ENCODE data around the gene DAPK2.

DNA sequence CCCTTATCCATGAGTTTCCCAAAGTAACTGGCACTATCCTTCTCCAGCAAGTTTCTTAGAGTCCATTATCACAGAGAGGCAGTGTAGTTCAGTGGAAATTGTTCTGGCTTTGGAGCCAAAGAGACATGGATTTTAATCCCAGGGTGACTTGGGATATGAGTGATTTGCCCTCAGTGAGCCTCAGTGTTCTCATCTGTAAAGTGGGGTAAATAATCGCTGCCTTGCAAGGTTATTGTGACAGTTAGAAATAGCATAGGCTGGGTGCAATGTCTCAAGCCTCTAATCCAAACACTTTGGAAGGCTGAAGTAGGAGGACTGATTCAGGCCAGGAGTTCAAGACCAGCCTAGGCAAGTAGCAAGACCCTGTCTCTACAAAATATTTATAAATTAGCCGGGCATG is 30.0 kb downstream of the DAPK2 start:
- TF ChIP-seq FOS (IDR thresholded peaks at IDR 0.05; ENCODE audit: low read depth, low read length) (no peak), RCOR1 (IDR thresholded peaks at IDR 0.05; ENCODE audit: insufficient replicate concordance, low read length) (no peak), MXI1 (IDR thresholded peaks at IDR 0.05; ENCODE audit: borderline replicate concordance, low read depth, low read length) (no peak), POLR2A (IDR thresholded peaks at IDR 0.05; ENCODE audit: low read depth, low read length) (no peak), CHD1 (IDR thresholded peaks at IDR 0.05; ENCODE audit: low read depth, low read length) (no peak), SMC3 (IDR thresholded peaks at IDR 0.05; ENCODE audit: low read depth, low read length) (no peak), RAD21 (IDR thresholded peaks at IDR 0.05; ENCODE audit: low read length) (no peak)
- TF ChIP-seq, protein P1, sequence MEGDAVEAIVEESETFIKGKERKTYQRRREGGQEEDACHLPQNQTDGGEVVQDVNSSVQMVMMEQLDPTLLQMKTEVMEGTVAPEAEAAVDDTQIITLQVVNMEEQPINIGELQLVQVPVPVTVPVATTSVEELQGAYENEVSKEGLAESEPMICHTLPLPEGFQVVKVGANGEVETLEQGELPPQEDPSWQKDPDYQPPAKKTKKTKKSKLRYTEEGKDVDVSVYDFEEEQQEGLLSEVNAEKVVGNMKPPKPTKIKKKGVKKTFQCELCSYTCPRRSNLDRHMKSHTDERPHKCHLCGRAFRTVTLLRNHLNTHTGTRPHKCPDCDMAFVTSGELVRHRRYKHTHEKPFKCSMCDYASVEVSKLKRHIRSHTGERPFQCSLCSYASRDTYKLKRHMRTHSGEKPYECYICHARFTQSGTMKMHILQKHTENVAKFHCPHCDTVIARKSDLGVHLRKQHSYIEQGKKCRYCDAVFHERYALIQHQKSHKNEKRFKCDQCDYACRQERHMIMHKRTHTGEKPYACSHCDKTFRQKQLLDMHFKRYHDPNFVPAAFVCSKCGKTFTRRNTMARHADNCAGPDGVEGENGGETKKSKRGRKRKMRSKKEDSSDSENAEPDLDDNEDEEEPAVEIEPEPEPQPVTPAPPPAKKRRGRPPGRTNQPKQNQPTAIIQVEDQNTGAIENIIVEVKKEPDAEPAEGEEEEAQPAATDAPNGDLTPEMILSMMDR (conservative IDR thresholded peaks at IDR 0.05; ENCODE audit: low read depth, low read length), result no peak
- TF ChIP-seq, protein P2, sequence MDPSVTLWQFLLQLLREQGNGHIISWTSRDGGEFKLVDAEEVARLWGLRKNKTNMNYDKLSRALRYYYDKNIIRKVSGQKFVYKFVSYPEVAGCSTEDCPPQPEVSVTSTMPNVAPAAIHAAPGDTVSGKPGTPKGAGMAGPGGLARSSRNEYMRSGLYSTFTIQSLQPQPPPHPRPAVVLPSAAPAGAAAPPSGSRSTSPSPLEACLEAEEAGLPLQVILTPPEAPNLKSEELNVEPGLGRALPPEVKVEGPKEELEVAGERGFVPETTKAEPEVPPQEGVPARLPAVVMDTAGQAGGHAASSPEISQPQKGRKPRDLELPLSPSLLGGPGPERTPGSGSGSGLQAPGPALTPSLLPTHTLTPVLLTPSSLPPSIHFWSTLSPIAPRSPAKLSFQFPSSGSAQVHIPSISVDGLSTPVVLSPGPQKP (IDR thresholded peaks at IDR 0.05; ENCODE audit: borderline replicate concordance, low read depth, low read length), result no peak
